ENCODE data around the gene PDGFD.

- TF ChIP-seq POLR2A (IDR thresholded peaks at IDR 0.05) (no peak), CTCF (IDR thresholded peaks at IDR 0.05) (no peak), POLR2AphosphoS5 (IDR thresholded peaks at IDR 0.05; ENCODE audit: insufficient read depth in 1 of 2, low read depth in 1 of 2) (no peak)
Measured at GRCh38 chr11:103928802-103929161, 235.2 kb downstream of the PDGFD start.
